Measurements from ENCODE around the gene CIART. TPM values are rescaled to one million over a fixed set of nuclear protein-coding genes. Genes with fewer than 3 reads are reported as not detected.
A peak's percentile ranks its signal among the peaks of the same experiment; 100 is the strongest.

The CIART gene
- total RNA-seq, 1 experiment from 2014 or later = 19.0 TPM

GRCh38 chr1:150233359-150234308 is 48.7 kb upstream of the CIART start:
- ATAC-seq = peak; percentile 1; the same call in 1 of the 2 replicates
- TF ChIP-seq CTCF (conservative IDR thresholded peaks at IDR 0.05; ENCODE audit: low read depth, low read length) (no peak), EZH2 (IDR thresholded peaks at IDR 0.05; ENCODE audit: low read length, unreplicated experiment) (no peak), EZH2phosphoT487 (IDR thresholded peaks at IDR 0.05; ENCODE audit: borderline replicate concordance, low read length) (no peak)
- Histone ChIP-seq H3K27ac (ENCODE audit: low read length) (peak overlapping the region; percentile 36), H3K9me2 (replicated peaks; ENCODE audit: low read length) (no peaks in the 10 kb centered on the region), H3F3A (ENCODE audit: low read length, unreplicated experiment) (no peaks in the 10 kb centered on the region), H3K4me1 (ENCODE audit: insufficient read depth, low read length) (peaks cover 22% of the 10 kb centered on the region), H3K79me2 (ENCODE audit: low read length) (peaks cover 60% of the 10 kb centered on the region), H2AFZ (ENCODE audit: low read length) (peak overlapping the region; percentile 69; the same call in 1 of the 2 replicates), H3K9me3 (ENCODE audit: low read length) (no peaks in the 10 kb centered on the region), H3K4me2 (ENCODE audit: low read length) (peak overlapping the region; percentile 83), H3K36me3 (ENCODE audit: low read depth, low read length) (peaks cover 16% of the 10 kb centered on the region; the same call in 1 of the 2 replicates), H4K20me1 (ENCODE audit: low read length) (peaks cover 4% of the 10 kb centered on the region; the same call in 1 of the 2 replicates), H3K27me3 (ENCODE audit: low read length) (no peaks in the 10 kb centered on the region), H3K4me3 (ENCODE audit: low read length) (peak overlapping the region; percentile 77), H3K9ac (ENCODE audit: low read length) (peak overlapping the region; percentile 79)
- intact Hi-C loops (cut with micrococcal nuclease) = loop anchor here (1.0 kb wide), 1 partner anchor 41 kb away; no protein-coding TSS in a partner anchor
- ChIA-PET POLR2A (ENCODE audit: unreplicated experiment) (interaction anchor here (0.6 kb wide), 1 partner anchor 555 kb away, joined by 4 read pairs; no protein-coding TSS in a partner anchor), CTCF (interaction anchor here (0.6 kb wide), 2 partner anchors 48 to 710 kb away, joined by 3 read pairs; no protein-coding TSS in a partner anchor)
- DNase-seq = peak; percentile 48
- TSS peak; percentile 30 for BruUV-seq (replicated peaks)

GRCh38 chr1:150234309-150234565 is 48.1 kb upstream of the CIART start:
- H3K27me3 ChIP-seq (ENCODE audit: low read length) = no peaks in the 10 kb centered on the region
- no peaks in the 10 kb centered on the region for H3K9me2 ChIP-seq (replicated peaks; ENCODE audit: low read length)
- H3K36me3 ChIP-seq (ENCODE audit: low read depth, low read length) = peaks cover 10% of the 10 kb centered on the region; the same call in 1 of the 2 replicates
- TF ChIP-seq EZH2phosphoT487 (IDR thresholded peaks at IDR 0.05; ENCODE audit: borderline replicate concordance, low read length) (no peak), EZH2 (IDR thresholded peaks at IDR 0.05; ENCODE audit: low read length, unreplicated experiment) (no peak), CTCF (conservative IDR thresholded peaks at IDR 0.05; ENCODE audit: low read depth, low read length) (no peak)
- peak overlapping the region; percentile 83 for H3K4me2 ChIP-seq (ENCODE audit: low read length)
- peak overlapping the region; percentile 79 for H3K9ac ChIP-seq (ENCODE audit: low read length)
- H3K9me3 ChIP-seq (ENCODE audit: low read length) = no peaks in the 10 kb centered on the region
- intact Hi-C loops (cut with micrococcal nuclease) = loop anchor here (1.0 kb wide), 1 partner anchor 42 kb away; no protein-coding TSS in a partner anchor
- no peak for DNase-seq
- peaks cover 4% of the 10 kb centered on the region; the same call in 1 of the 2 replicates for H4K20me1 ChIP-seq (ENCODE audit: low read length)
- H3K79me2 ChIP-seq (ENCODE audit: low read length) = peaks cover 60% of the 10 kb centered on the region
- ChIA-PET POLR2A (ENCODE audit: unreplicated experiment) (interaction anchor here (0.6 kb wide), 1 partner anchor 555 kb away, joined by 4 read pairs; no protein-coding TSS in a partner anchor), CTCF (no interaction called here)
- BruUV-seq (replicated peaks) = no TSS peak
- H3F3A ChIP-seq (ENCODE audit: low read length, unreplicated experiment) = no peaks in the 10 kb centered on the region
- H3K4me1 ChIP-seq (ENCODE audit: insufficient read depth, low read length) = peaks cover 22% of the 10 kb centered on the region
- H2AFZ ChIP-seq (ENCODE audit: low read length) = peak overlapping the region; percentile 69
- ATAC-seq = no peak
- H3K4me3 ChIP-seq (ENCODE audit: low read length) = peak overlapping the region; percentile 77
- peak overlapping the region; percentile 36 for H3K27ac ChIP-seq (ENCODE audit: low read length)
